Cardiac fibroblast (primary cell): Measurements from ENCODE around the gene KIAA1191.

Experiments used
- DNase-seq, 2 donors: peaks; one replicate each; pipeline versions ENCODE4 v3.0.0 to v3.0.0-alpha.2; 2010; ENCODE audit warnings: low read depth in 2 of 2
- H3K4me3 ChIP-seq, 2 donors: replicated peaks in 1 of 2; 1 replicate in 1 of 2; 2 replicates in 1 of 2; pipeline ENCODE4 v1.5.1; 2011; ENCODE audit warnings: low read depth in 2 of 2, low read length in 2 of 2, mild to moderate bottlenecking in 2 of 2, moderate library complexity in 1 of 2
- TF ChIP-seq, protein P1 (sequence below): IDR thresholded peaks from one replicate; pipeline ENCODE4 v1.5.1; 2011; ENCODE audit warnings: low read depth, mild to moderate bottlenecking, low read length, inconsistent platforms

The KIAA1191 gene

DNA sequence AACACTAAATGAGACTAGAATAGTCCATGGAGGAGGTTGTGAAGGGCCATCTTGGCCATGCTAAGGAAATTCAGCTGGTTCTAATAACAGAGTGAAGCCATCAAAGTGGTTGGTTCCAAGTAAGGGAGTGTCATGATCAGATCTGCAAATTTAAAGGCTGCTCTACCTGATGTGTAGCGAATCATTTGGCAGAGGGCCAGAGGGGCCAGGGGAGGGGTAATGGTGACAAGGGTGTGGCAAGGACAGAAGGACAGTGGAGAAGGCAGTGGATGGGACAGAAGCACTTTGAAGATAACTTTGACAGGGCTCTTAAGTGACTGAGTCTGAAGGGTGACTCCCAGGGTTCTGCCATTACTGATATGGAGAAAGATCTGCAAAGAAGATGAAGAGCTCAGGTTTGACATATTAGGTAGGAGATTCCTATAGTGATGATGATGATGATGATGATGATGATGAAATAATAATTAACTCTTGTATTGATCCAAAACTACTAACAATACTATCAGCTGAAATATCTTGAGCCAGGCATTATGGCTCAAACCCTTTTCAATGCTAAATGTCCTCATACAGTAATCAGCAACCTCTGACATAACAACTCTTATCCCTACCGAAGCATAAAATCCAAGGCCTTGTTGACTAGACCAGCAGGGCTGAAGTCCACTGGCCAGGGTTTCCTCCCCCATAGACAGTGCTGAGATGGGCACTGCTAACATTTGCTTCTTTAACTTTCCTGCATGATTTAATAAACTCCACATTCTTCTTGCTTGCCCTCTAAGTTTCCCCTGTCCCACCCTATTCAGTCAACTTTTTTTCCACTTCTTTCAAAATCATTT lies 20.0 kb downstream of the KIAA1191 start:
- no peak for DNase-seq
- TF ChIP-seq, protein P1, sequence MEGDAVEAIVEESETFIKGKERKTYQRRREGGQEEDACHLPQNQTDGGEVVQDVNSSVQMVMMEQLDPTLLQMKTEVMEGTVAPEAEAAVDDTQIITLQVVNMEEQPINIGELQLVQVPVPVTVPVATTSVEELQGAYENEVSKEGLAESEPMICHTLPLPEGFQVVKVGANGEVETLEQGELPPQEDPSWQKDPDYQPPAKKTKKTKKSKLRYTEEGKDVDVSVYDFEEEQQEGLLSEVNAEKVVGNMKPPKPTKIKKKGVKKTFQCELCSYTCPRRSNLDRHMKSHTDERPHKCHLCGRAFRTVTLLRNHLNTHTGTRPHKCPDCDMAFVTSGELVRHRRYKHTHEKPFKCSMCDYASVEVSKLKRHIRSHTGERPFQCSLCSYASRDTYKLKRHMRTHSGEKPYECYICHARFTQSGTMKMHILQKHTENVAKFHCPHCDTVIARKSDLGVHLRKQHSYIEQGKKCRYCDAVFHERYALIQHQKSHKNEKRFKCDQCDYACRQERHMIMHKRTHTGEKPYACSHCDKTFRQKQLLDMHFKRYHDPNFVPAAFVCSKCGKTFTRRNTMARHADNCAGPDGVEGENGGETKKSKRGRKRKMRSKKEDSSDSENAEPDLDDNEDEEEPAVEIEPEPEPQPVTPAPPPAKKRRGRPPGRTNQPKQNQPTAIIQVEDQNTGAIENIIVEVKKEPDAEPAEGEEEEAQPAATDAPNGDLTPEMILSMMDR = no peak
- no peak overlapping the region for H3K4me3 ChIP-seq

DNA sequence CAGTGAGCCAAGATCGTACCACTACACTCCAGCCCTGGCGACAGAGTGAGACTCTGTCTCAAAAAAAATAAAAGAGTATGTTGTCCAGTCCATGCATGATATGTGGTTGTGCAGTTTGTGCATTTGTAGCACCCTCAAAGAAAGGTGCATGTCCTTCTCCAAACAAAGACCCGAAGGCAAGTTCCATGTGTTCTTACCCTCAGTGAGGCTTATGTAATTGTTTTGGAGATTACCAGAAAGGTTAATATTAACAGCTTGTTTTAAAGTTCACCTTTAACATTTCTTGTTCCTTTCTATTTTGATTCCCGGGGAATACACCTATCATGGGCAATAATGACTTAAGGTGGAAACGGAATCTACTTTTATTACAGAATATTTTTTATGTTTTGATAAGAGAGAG lies 22.3 kb downstream of the KIAA1191 start:
- TF ChIP-seq, protein P1 = no peak
- H3K4me3 ChIP-seq = no peak overlapping the region
- no peak for DNase-seq

DNA sequence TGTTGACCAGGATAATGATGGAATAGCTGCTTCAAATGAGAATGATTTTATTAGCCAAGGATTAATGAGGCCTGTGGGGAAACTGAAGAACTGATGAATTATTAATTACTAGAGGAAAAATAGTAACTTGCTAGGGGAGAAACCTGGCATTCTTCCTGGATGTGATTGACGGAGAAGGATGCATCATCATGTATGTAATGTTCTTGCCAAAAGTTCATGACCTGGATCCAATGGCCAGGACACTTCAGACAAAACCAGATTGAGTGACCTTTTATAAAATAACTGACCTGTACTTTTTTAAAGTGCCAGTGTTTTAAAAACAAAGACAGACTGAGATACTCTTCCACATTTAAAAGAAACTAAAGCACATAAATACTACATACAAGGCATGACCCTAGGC lies 23.7 kb downstream of the KIAA1191 start:
- peak; percentile 12 to 13 for DNase-seq
- TF ChIP-seq, protein P1 = no peak
- H3K4me3 ChIP-seq = no peak overlapping the region

DNA sequence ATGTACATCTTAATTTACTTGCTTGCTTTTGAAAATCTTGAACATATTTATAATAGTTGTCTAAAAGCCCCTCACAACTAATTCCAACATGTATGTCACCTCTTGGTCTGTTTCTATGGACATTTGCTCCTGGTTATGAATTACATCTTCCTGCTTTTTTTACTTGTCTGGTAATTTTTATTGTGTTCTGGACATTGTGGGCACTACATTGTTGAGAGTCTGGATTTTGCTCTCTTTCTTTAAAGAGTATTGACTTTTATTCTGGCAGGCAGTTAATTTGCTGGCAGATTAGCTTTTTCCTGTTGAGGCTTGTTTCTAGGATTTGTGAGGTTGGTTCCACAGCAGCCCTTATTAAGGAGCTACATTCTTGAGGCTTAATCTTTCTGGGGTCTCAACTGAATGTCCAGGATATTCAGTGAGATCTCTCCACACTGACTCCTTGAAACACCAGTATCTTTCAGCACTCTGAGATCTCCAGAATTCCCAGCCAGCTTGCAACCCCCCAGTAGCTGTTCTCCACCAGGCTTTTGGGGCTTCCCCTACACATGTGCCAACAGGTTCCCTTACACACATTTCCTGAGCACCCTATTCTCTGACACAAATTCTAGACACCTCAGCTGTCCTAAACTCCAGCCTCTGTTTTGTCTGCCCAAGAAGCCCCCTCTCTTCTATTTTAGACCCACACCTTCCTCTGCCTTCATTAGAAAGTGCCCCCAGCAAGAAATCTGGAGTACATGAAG lies 27.4 kb downstream of the KIAA1191 start:
- no peak for DNase-seq

DNA sequence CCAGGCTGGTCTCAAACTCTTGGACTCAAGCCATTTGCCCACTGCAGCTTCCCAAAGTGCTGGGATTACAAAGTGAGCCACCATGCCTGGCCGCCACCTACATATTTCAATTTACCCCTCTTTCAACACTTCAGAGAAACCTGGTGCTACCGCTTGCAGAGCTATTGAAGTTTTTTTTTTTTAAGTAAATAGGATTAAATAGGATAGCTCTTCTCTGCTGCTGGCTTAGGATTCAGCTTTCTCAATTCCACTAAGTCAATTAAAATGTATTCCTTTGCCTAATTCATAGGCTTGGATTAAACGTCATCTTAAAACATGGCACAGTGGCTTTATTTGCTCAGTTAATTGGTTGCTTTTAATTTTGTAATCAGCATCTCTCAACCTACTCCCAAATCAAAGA lies 41.0 kb downstream of the KIAA1191 start:
- no peak for DNase-seq
- TF ChIP-seq, protein P1 = no peak
- H3K4me3 ChIP-seq = no peak overlapping the region

More for the DNA sequence above, 27.4 kb downstream of the KIAA1191 start:
- H3K4me3 ChIP-seq = no peak overlapping the region
- TF ChIP-seq, protein P1 = no peak

DNA sequence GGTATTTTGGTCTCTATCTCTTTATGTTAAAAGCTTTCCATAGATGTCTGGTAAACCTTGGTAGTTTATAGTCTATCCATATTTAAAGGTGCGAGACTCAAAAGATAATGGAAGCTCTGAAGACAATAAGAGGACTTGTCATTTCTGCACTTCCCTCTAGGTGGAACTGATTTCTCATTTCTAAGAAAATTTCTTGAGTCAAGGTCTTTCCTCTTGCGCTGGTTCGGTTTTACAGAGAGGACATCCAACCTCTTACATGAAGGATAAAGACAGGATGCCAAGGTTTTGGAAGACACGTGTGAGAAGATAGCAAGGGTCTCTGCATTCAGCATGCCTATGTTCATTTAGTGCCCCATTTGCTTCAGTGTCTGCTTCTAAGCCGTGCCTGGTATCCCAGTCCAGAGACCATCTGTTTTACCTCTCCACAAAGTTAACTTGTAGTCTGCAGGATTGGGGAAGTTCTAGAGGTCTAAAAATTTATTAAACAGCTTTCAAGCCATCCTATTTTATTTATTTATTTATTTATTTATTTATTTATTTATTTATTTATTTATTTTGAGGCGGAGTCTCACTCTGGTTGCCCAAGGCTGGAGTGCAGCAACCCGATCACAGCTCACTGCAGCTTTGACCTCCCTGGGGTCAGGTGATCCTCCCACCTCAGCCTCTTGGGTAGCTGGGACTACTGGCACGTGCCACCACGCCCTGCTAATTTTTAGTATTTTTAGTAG lies 41.6 kb downstream of the KIAA1191 start:
- TF ChIP-seq, protein P1 = no peak
- peak; percentile 11 to 34 for DNase-seq
- H3K4me3 ChIP-seq = no peak overlapping the region
